Left renal pelvis (tissue), 4 donors: Measurements from ENCODE around the gene AGBL4. TPM values are rescaled to one million over a fixed set of nuclear protein-coding genes. Genes with fewer than 3 reads are reported as not detected.
"Not testable (repeated sequence)": the region's sequence is repeated elsewhere in the genome, so short reads cannot be mapped to it uniquely, and the experiment has no call there.

Experiments used
- DNase-seq, 4 donors: peaks; one replicate each; pipeline ENCODE4 v3.0.0-alpha.2; 2013; ENCODE audit warnings: low read depth in 4 of 4, low spot score in 3 of 4
- polyA plus RNA-seq, 4 donors: library from polyadenylated mRNA; unstranded; fragments of 120-200 nt; gene quantifications; one replicate each; pipeline ENCODE4 v1.2.1, GENCODE V29; 2013; ENCODE audit not compliant: insufficient read length in 4 of 4

Gene AGBL4
- polyA plus RNA-seq, 4 donors = 0.31 to 1.3 (median 1.1) TPM

DNA sequence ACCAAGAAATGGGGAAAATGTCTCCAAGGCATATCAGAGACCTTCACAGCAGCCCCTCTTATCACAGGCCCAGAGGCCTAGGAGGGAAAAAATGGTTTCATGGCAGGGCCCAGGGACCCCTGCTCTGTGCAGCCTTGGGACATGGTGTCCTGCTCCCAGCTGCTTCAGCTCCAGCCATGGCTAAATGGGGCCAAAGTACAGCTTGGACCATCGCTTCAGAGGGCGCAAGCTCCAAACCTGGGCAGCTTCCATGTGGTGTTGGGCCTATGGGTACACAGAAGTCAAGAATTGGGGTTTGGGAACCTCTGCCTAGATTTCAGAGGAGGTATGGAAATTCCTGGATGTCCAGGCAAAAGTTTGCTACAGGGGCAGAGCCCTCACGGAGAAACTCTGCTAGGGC, 964.7 kb downstream of the AGBL4 start:
- no peak for DNase-seq

DNA sequence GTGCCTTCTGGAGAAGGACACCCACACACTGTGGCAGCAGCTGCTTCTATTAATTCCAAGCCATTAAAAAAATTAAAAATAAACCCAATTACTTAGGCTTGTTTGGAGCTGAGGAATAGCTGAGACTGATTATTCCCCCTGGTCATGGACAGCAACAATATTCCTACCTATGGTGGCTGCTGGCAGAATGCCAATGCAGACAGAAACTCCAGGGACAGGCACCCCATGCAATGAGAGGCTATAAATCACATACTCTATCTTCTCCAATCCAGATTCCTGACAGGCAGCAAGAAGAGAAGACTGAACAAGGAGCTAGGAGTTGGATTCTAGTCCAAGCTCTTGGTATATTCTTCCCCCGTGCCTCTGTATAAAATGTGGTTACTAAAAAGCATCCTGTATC, 971.7 kb downstream of the AGBL4 start:
- DNase-seq = no peak

- no peak for DNase-seq
These were observed 972.1 kb downstream of the AGBL4 start for GRCh38 chr1:49051647-49052046.

- no peak for DNase-seq
These were observed 973.7 kb downstream of the AGBL4 start for GRCh38 chr1:49050041-49050440.

GRCh38 chr1:49048188-49048587, 975.6 kb downstream of the AGBL4 start:
- DNase-seq = no peak

- DNase-seq = no peak
These were observed 977.4 kb downstream of the AGBL4 start for GRCh38 chr1:49046305-49046704.

- DNase-seq = no peak
These were observed 978.4 kb downstream of the AGBL4 start for GRCh38 chr1:49045371-49045770.

DNA sequence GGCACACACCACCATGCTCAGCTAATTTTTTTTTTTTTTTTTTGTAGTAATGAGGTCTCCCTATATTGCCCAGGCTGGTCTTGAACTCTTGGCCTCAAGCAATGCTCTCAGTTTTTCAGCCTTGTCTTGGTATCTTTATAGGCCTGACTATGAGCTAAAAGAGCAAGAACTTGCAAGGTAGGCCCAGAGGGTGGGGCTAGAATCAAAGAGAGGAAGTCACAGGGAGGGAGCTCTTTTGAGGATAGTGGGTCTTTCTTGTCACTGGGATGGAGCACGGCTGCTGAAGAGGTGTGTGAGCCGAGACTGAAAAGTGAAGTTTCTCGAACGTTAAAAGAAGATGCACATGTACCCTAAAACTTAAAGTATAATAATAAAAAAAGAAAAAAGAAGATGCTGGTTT, 987.1 kb downstream of the AGBL4 start:
- no peak for DNase-seq

- DNase-seq = no peak
These were observed 995.4 kb downstream of the AGBL4 start for GRCh38 chr1:49028396-49028795.

DNA sequence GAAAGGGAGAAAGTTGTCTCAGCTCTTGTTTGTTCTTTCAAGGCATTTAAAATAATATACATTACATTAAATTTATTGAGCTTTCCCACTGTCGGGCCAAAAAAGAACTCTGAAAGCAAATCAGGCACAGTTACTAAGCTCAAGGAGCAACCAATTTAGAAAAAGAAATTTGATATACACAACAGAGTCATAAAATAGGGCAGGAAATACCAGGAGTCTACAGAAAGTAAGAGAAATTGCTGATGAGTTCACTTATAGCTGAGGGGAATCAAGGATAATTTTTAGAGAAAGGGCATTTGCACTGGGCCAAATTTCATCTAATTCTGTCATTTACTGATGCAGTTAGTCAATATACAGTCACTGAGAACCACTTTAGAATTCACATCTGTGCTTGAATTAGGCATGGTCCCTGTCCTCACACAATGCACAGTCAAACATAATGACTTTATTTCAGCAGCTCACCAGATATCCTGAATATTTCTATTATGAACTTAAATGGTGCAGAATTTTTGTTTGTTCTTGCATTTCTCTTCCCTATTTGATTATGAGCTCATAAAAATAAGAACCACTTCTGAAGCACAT, 997.4 kb downstream of the AGBL4 start:
- peak in 1 of 4 donors; percentile 7 for DNase-seq

DNA sequence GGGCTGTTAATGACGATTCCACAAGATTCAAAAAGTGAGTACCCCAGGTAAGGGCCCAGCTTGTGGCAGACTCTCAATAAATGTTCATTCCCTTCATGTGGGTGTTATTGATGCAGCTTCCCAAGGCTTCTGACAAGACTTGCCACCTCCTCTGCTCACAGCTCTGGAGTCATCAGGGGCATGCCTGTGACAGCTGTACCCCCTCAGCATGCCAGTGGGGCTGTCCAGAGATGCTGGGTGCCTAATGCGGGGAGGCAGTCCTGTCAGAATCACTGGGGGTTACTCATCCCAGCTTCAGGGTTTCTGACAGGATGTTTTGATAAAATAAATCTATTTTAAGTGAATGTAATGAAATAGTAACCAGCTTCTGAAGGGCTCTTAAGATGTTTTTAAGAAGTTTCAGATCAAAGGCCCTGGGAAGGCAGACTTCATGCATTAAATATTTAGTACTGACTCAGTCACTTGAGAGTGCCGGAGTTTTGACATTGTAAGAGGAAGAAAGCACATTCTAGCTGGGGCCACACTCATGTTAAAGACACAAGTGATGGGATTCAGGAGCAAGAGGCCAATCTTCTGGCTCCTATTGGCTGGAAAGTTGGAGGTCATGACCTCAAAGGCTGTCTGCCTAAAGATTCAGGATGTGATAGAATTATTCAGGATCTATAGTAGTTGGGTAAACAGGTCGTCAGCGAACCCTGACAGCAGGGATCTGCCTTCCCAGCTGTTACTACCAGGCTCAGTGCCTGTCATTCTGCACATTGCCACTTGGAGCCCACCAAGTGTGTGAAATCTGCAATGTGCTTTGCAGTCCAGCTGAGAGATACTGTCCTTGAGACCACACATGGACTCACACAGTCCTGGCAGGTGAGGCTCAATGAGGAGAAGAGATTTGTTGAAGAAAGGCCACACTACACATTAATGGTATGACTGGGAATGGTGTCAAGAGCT, 1007.5 kb downstream of the AGBL4 start:
- DNase-seq = no peak

GRCh38 chr1:49013079-49013478, 1010.7 kb downstream of the AGBL4 start:
- no peak for DNase-seq

- not testable (repeated sequence) for DNase-seq
These were observed 1020.8 kb downstream of the AGBL4 start for GRCh38 chr1:49002981-49003380.

DNA sequence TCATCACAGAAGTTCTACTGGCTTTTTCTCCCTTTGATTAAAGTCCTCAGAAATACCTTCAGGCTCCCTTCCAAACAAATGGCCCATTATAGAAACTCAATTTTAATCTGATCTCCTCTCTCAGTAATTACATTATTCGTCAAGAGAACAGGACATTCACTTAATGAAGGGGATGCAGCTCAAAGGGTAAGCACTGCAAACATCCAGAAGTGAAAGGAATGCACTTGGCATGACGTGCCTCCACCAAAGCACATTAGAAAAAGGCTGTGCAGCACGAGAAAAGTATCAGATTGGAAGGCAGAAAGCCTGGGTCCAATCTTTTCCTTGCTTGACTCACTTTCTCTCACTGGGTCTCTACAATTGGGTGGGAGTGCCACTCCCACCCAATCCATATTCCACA, 1024.4 kb downstream of the AGBL4 start:
- DNase-seq = no peak

- DNase-seq = no peak
These were observed 1027.4 kb downstream of the AGBL4 start for GRCh38 chr1:48996311-48996710.

- no peak for DNase-seq
These were observed 1035.0 kb downstream of the AGBL4 start for GRCh38 chr1:48988633-48989197.

GRCh38 chr1:48979940-48980339, 1043.8 kb downstream of the AGBL4 start:
- no peak for DNase-seq

DNA sequence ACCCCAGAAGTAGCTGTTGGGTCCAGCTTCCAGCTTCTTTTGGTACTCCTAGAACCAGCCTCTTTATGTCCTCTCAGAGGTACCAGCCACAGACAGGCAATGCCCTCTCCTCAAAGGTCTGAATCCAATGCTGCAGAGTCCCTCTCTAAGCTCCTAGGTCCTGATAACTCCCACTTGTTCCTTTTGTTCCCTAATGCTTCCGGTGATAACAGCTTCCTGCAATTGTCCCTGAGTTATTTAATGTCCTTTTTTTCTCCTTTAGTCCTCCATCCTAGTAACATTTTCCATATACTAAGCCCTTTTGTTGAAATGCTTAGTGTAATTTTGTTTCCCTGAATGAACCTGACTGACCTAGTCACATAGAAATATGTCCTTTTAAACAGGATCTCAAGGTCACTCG, 1045.3 kb downstream of the AGBL4 start:
- no peak for DNase-seq

GRCh38 chr1:48977273-48977672, 1046.5 kb downstream of the AGBL4 start:
- no peak for DNase-seq

DNA sequence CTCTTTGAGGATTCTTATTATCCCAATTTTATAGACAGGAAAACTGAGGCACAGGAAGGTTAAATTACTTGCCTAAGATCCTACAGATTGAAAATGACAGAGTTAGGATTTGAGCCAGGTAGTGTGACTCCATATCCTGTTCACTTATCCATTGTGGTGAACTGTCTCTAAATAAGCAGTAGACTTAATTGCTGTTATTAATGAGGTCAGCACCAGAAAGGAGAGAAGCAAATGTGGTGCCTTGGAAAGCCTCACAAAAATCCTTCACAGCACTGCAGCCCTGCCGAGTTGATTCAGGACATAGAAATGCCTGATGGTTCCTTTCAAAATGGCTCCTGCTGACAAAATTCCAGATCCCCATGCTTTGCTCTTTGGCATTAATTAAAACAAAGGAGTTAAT, 1053.8 kb downstream of the AGBL4 start:
- DNase-seq = no peak

DNA sequence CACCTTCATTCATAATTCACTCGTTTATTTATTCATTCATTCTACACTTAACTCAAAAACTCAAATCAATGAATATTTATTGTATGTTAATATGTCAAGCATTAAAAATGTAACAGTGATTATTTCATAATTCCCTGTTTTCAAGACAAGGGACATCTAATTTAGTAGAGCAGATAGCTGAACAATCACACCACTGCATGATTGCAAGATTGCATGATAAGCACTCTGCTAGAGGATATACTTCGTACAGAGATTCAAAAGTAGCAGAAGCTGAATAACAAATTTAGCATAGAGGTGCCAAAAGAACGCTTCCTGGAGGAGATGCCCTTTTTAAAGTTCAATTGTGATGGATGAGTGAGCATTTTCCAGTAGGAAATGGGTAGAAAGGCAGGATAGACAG, 1056.4 kb downstream of the AGBL4 start:
- no peak for DNase-seq

- DNase-seq = no peak
These were observed 1057.2 kb downstream of the AGBL4 start for GRCh38 chr1:48966583-48966982.
